ENCODE results near the gene HES3. TPM values are rescaled to one million over a fixed set of nuclear protein-coding genes. Genes with fewer than 3 reads are reported as not detected.

HES3 gene
- polyA plus RNA-seq, 1 experiment = not detected

DNA sequence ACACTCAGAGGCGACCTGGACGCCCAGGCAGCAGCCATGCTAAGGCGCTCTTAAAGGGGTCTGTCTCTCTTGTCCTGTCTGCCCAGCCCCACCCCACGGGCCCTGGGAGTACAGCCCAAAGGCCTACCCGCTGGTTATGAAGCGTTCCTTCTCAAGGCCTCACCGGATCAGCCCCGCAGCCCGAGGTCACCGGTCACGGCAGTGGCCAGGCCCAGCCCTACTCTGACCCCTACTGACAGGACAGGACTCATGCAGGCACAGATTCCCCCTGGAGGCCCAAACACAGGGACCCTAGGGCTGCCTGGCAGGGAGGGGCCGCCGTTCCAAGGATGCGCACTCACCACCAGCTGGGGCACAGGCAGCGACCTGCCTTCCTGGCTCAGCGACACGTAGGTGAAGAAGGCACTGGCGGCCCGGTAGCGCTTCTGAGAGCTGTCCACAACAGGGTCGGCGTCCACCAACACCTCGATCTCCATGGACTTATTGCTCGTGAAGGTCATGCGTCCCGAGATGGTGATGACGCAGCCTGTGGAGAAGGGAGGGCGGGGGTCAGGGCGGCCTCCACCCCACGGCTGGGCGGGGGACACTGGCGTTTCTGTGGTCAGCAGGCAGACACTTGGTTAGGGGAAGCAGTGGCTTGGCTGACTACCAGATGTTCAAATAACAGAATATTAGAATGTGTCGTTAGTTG, 36.9 kb downstream of the HES3 start:
- Histone ChIP-seq H3K4me3 (ENCODE audit: low read depth, low read length) (no peak overlapping the region), H3K36me3 (ENCODE audit: control insufficient read depth, insufficient read depth, low read length) (no peaks in the 10 kb centered on the region), H3K27me3 (ENCODE audit: control insufficient read depth, insufficient read depth, low read length) (no peaks in the 10 kb centered on the region)
- TF ChIP-seq, protein P1, sequence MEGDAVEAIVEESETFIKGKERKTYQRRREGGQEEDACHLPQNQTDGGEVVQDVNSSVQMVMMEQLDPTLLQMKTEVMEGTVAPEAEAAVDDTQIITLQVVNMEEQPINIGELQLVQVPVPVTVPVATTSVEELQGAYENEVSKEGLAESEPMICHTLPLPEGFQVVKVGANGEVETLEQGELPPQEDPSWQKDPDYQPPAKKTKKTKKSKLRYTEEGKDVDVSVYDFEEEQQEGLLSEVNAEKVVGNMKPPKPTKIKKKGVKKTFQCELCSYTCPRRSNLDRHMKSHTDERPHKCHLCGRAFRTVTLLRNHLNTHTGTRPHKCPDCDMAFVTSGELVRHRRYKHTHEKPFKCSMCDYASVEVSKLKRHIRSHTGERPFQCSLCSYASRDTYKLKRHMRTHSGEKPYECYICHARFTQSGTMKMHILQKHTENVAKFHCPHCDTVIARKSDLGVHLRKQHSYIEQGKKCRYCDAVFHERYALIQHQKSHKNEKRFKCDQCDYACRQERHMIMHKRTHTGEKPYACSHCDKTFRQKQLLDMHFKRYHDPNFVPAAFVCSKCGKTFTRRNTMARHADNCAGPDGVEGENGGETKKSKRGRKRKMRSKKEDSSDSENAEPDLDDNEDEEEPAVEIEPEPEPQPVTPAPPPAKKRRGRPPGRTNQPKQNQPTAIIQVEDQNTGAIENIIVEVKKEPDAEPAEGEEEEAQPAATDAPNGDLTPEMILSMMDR (IDR thresholded peaks at IDR 0.05; ENCODE audit: insufficient read depth, low read depth, low read length) = peak; percentile 51
- DNase-seq (ENCODE audit: low read depth) = no peak
- ChIA-PET CTCF (interaction anchor here (0.6 to 2.2 kb wide), 6 partner anchors 19 to 51 kb away, joined by 3 to 10 read pairs (median 4); no protein-coding TSS in a partner anchor), POLR2A (no interaction called here)

DNA sequence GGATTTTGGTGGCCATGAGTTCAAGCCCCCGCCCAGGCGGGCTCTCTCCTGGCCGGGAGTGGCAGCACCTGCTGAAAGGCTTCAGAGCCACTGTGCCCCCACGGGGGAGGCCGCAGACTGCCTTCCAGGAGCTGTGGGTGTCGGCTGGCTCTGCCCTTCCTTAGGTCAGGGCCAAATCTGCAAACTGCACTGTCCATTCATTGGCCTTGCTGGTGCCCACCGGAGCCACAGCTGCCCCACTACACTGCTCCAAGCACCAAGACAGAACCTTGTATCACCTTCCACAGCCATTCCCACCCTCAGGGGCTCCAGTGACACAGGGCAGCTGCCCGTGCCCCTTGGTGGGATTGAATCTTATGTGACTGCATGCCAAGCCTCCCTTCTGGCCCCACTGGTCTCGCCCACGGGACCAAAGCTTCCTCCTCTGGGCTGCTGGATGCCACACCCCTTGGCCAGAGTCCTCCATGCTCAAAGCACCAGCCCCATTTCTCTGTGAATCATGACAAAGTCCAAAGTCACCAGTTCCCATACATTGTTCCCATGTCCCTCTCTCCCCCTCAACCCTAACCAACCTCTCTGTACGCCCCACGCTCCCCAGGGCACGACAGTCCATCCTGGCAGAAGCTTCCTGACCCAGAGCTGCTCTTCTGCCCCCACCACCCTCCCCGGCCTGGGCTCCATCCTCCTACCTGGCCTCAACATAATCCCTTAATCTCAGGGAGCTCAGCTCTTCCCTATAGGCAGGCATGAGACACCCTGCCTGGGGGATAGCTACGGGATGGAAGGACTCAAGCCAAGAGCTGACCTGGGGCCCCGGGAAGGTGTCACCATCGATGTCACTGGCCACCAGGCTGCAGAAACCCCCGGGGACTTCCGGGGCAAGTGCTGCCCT, 37.8 kb downstream of the HES3 start:
- no peak for DNase-seq (ENCODE audit: low read depth)
- CTCF ChIA-PET = interaction anchor here (0.6 to 2.2 kb wide), 6 partner anchors 15 to 52 kb away, joined by 3 to 8 read pairs (median 3); no protein-coding TSS in a partner anchor
- H3K36me3 ChIP-seq (ENCODE audit: control insufficient read depth, insufficient read depth, low read length) = no peaks in the 10 kb centered on the region
- TF ChIP-seq, protein P1 (IDR thresholded peaks at IDR 0.05; ENCODE audit: insufficient read depth, low read depth, low read length) = no peak
- H3K4me3 ChIP-seq (ENCODE audit: low read depth, low read length) = no peak overlapping the region
- H3K27me3 ChIP-seq (ENCODE audit: control insufficient read depth, insufficient read depth, low read length) = no peaks in the 10 kb centered on the region
- POLR2A ChIA-PET = no interaction called here

DNA sequence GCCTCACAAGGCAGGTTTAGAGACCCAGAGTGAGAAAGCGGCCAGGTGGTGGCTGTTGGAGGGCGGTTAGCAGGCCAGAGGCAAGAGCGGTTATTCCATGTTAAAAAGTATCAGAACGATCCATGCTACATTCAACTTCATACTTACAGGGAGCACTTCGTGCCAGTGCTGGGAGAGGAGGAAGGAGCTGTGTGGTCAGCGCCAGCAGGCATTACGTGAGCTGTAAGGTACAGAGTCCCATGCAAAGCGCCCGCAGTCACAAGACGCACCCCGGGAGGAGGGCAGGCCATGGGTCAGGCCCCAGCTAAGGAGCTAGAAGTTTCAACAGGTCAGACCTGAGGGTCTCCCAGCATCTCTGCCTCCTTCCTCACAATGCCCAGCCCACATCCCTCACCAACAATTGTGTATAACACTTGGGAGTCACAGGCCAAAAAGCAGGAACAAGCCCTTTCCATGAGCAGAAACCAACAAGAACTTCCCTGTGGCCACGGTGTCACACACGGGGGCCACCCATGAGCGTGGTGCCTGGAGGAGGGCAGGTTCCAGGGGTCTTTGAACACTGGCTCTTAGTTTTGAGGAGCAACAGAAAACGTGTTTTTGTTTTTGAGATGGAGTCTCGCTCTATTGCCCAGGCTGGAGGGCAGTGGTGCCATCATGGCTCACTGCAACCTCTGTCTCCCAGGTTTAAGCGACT, 38.7 kb downstream of the HES3 start:
- TF ChIP-seq, protein P1 (IDR thresholded peaks at IDR 0.05; ENCODE audit: insufficient read depth, low read depth, low read length) = no peak
- no peaks in the 10 kb centered on the region for H3K27me3 ChIP-seq (ENCODE audit: control insufficient read depth, insufficient read depth, low read length)
- CTCF ChIA-PET = interaction anchor here (1.1 to 2.2 kb wide), 4 partner anchors 16 to 37 kb away, joined by 3 to 8 read pairs (median 4); no protein-coding TSS in a partner anchor
- POLR2A ChIA-PET = no interaction called here
- H3K4me3 ChIP-seq (ENCODE audit: low read depth, low read length) = no peak overlapping the region
- no peak for DNase-seq (ENCODE audit: low read depth)
- no peaks in the 10 kb centered on the region; the same call in 1 of the 2 replicates for H3K36me3 ChIP-seq (ENCODE audit: control insufficient read depth, insufficient read depth, low read length)

DNA sequence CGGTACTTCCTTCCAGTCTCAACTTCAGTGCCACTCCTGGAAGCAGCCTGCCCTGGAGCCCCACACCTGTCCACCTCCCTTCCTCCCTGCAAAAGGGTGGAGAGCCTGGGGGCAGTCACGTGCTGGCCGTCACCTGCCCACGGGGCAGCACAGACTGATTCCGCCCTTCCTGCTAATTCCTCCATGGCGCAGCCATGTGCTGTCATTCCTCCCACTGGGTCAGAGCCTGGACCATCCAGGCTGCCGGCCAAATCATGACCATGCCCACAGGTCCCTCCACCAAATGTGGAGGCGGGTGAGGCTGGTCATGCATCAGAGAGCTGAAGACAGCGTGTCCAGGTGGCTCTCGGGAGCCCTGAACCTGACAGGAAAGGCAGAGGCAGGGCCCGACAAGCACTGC, 41.4 kb downstream of the HES3 start:
- no peaks in the 10 kb centered on the region; the same call in 1 of the 2 replicates for H3K36me3 ChIP-seq (ENCODE audit: control insufficient read depth, insufficient read depth, low read length)
- TF ChIP-seq, protein P1 (IDR thresholded peaks at IDR 0.05; ENCODE audit: insufficient read depth, low read depth, low read length) = no peak
- no peak for DNase-seq (ENCODE audit: low read depth)
- no peak overlapping the region for H3K4me3 ChIP-seq (ENCODE audit: low read depth, low read length)
- H3K27me3 ChIP-seq (ENCODE audit: control insufficient read depth, insufficient read depth, low read length) = no peaks in the 10 kb centered on the region
- CTCF ChIA-PET = no interaction called here
- POLR2A ChIA-PET = no interaction called here
